Measurements from ENCODE around the gene SCO2.

Gene SCO2

DNA sequence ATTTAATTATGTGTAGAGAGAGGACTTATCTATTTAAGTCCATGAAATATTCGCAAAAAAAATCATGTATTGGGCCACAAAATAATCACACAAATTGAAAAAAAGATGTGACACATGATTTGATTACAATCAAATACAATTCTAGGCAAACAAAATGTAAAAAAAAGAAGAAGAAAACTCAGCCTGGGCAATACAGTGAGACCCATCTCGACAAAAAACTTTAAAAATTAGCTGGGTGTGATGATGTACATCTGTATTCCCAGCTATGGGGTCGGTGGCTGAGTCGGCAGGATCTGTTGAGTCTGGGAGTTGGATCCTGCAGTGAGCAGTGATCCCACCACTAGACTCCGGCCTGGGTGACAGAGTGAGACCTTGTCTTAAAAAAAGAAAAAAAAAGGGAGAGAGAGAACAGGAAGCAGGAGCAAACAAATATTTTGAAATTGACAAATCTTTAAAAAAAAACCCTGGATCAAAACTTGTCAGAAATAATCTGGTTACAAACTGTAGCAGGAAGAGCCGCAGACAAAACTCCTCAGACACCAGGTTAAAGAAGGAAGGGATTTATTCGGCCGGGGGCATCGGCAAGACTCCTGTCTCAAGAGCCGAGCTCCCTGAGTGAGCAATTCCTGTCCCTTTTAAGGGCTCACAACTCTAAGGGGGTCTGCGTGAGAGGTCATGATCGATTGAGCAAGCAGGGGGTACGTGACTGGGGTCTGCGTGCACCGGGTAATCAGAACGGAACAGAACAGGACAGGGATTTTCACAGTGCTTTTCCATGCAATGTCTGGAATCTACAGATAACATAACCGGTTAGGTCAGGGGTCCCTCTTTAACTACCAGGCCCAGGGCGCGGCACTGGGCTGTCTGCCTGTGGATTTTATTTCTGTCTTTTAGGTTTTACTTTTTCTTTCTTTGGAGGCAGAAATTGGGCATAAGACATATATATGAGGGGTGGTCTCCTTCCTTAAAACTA lies 7.7 kb upstream of the SCO2 start:
- TF ChIP-seq, protein P1, sequence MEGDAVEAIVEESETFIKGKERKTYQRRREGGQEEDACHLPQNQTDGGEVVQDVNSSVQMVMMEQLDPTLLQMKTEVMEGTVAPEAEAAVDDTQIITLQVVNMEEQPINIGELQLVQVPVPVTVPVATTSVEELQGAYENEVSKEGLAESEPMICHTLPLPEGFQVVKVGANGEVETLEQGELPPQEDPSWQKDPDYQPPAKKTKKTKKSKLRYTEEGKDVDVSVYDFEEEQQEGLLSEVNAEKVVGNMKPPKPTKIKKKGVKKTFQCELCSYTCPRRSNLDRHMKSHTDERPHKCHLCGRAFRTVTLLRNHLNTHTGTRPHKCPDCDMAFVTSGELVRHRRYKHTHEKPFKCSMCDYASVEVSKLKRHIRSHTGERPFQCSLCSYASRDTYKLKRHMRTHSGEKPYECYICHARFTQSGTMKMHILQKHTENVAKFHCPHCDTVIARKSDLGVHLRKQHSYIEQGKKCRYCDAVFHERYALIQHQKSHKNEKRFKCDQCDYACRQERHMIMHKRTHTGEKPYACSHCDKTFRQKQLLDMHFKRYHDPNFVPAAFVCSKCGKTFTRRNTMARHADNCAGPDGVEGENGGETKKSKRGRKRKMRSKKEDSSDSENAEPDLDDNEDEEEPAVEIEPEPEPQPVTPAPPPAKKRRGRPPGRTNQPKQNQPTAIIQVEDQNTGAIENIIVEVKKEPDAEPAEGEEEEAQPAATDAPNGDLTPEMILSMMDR (IDR thresholded peaks at IDR 0.05; ENCODE audit: insufficient read depth, low read length, missing control alignments): no peak
- H3K4me3 ChIP-seq (ENCODE audit: low read depth, low read length): no peak overlapping the region
- POLR2A ChIA-PET: no interaction called here
- DNase-seq (ENCODE audit: low read depth, low spot score): no peak
- CTCF ChIA-PET: interaction anchor here (1.0 to 1.1 kb wide), 2 partner anchors 9 to 30 kb away, joined by 3 read pairs; partner anchors contain the start of gene SYCE3

DNA sequence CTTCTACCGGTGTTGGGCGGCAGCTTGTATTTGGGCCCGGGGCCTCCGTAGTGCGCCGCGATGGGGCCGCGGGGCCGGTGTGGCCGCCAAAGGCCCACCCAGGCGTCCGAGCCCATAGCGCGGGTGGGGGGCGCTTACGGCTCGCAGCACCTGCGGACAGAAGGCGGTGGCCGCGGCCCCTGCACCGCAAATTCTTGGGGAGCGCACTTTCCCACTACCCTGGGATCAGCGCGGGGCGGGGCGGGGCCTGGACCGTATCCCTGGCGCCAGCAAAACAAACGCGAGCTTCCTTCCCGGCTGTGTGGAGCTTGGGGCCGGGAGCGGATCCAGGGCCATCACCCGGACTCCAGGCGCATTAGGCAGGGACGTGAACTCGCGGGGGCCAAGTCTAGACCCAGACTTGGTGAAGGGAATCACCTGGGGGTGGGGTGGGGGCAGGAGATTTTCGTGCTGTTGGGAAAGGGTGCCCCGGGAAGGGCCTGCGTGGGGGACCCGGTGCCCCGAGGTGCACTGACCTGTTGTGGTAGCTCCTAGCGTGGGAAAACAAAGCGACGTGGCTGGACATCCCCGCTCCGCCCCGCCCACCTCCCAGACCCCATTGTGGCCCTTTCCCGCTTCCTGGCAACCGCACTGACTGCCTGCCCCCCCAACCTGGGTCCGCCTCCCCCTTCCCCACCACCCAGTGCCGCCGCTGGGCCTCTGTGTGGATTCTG lies 6.7 kb upstream of the SCO2 start:
- TF ChIP-seq, protein P1 (IDR thresholded peaks at IDR 0.05; ENCODE audit: insufficient read depth, low read length, missing control alignments): no peak
- CTCF ChIA-PET: interaction anchor here (1.0 to 1.3 kb wide), 2 partner anchors 10 to 89 kb away, joined by 3 to 6 read pairs; no protein-coding TSS in a partner anchor
- H3K4me3 ChIP-seq (ENCODE audit: low read depth, low read length): peak overlapping the region; percentile 44
- DNase-seq (ENCODE audit: low read depth, low spot score): no peak
- POLR2A ChIA-PET: no interaction called here

DNA sequence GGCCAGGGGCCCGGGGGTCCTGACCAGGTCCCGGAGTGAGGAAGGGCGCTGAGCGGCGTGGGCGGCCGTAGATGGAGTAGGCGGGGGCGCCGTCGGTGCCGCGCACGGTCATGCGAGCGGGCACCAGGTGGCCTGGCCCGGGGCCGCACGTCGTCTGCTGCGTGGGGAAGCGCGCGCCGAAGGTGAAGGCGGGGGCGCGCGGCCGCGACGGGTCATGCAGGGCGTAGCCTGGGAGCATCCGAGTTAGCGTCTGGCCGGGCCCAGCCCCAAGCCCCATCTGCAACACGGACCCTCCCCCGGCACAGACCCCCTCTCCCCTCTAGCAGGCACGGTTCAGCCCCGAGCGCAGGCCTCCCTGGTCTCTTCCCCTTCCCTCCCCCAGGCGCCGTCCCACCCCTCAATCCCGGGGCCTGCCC lies 6.2 kb upstream of the SCO2 start:
- ChIA-PET POLR2A (no interaction called here), CTCF (interaction anchor here (1.0 to 1.3 kb wide), 2 partner anchors 11 to 90 kb away, joined by 3 to 6 read pairs; no protein-coding TSS in a partner anchor)
- DNase-seq (ENCODE audit: low read depth, low spot score): no peak
- peak overlapping the region; percentile 44 for H3K4me3 ChIP-seq (ENCODE audit: low read depth, low read length)
- TF ChIP-seq, protein P1 (IDR thresholded peaks at IDR 0.05; ENCODE audit: insufficient read depth, low read length, missing control alignments): no peak

DNA sequence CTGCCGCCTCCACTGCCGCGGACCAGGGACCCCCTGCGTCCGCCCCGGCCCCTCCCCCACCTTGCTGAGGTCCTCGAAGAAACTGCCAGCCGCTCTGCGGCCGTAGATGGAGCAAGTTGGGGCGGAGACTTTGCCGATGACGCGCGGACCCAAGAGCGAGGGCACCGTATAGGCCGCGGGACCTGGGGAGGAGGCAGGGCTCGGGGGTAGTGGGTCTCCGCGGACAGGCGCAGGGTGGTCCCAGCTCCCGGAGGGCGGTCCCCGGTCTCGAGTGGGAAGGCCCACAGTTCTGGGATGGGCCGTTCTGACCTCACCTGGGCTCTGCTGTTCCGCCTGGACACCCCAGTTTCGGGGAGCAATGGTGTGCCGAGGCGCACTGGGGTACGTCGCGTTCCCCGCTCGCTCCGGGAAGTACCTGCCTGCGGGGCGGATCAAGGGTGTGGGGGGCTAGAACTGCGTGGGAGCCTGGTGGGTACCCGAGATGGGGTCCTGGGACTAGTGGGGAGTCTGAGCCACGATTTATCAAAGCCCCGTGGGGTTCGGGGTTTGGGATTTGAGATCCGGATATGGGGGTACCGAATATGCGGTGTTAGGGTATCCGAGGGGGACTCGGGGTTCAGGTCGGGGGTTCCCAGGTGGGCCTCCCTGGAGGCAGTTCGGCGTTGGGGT lies 5.6 kb upstream of the SCO2 start:
- CTCF ChIA-PET: interaction anchor here (1.3 kb wide), 1 partner anchor 90 kb away, joined by 6 read pairs; no protein-coding TSS in a partner anchor
- no peak for DNase-seq (ENCODE audit: low read depth, low spot score)
- TF ChIP-seq, protein P1 (IDR thresholded peaks at IDR 0.05; ENCODE audit: insufficient read depth, low read length, missing control alignments): no peak
- POLR2A ChIA-PET: no interaction called here
- peak overlapping the region; percentile 46 for H3K4me3 ChIP-seq (ENCODE audit: low read depth, low read length)

DNA sequence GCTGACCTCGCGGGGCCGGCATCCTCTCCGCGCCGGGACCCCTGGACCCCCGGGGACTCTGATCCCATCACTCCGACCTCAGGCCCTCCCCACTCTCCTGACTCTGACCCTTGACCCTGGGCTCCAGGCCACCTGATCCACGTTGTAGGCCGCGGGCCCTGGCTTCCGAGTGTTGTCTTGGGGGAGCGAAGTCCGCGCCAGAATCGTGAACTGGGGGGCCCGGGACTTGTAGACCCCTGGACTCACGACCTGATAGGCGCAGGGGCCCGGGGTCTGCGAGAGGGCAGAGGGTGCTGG lies 5.1 kb upstream of the SCO2 start:
- POLR2A ChIA-PET: no interaction called here
- H3K4me3 ChIP-seq (ENCODE audit: low read depth, low read length): peak overlapping the region; percentile 46
- no peak for DNase-seq (ENCODE audit: low read depth, low spot score)
- TF ChIP-seq, protein P1 (IDR thresholded peaks at IDR 0.05; ENCODE audit: insufficient read depth, low read length, missing control alignments): no peak
- CTCF ChIA-PET: no interaction called here

All from AG04449 (cell line).